ENCODE data around the gene RGS17.

The RGS17 gene

GRCh38 chr6:153056308-153056707 is 74.8 kb downstream of the RGS17 start:
- ChIA-PET POLR2A (no interaction called here), CTCF (no interaction called here)
- TF ChIP-seq ZNF184 (tag by site-specific recombination; IDR thresholded peaks at IDR 0.05) = no peak
- no peak for TF ChIP-seq ZNF132 (tag by site-specific recombination; IDR thresholded peaks at IDR 0.05; ENCODE audit: borderline replicate concordance)
- TF ChIP-seq ZNF704 (tag by site-specific recombination; IDR thresholded peaks at IDR 0.05) = no peak
- no peak for TF ChIP-seq PRDM1 (tag by site-specific recombination; IDR thresholded peaks at IDR 0.05)
- TF ChIP-seq ZNF266 (tag by site-specific recombination; IDR thresholded peaks at IDR 0.05; ENCODE audit: low read depth) = no peak
- TF ChIP-seq ZNF600 (tag by site-specific recombination; IDR thresholded peaks at IDR 0.05) = no peak
- no peak for TF ChIP-seq ZNF302 (tag by site-specific recombination; IDR thresholded peaks at IDR 0.05; ENCODE audit: low read depth)
- no peak overlapping the region for H3K4me3 ChIP-seq (ENCODE audit: low read depth, low read length)
- H3K27ac ChIP-seq (ENCODE audit: extremely low read depth, low read depth, low read length) = no peak overlapping the region
- no peaks in the 10 kb centered on the region for H3K4me1 ChIP-seq (ENCODE audit: control insufficient read depth, insufficient read depth, low read length)
- H3K9me3 ChIP-seq (ENCODE audit: control insufficient read depth, insufficient read depth, low read depth, low read length) = no peaks in the 10 kb centered on the region
- H3K36me3 ChIP-seq (ENCODE audit: control insufficient read depth in 2 of 2, insufficient read depth in 1 of 2, low read length in 2 of 2) = no peaks in the 10 kb centered on the region

- H3K27ac ChIP-seq (ENCODE audit: extremely low read depth, low read depth, low read length) = no peak overlapping the region
- no peaks in the 10 kb centered on the region for H3K36me3 ChIP-seq (ENCODE audit: control insufficient read depth in 2 of 2, insufficient read depth in 1 of 2, low read length in 2 of 2)
- H3K4me1 ChIP-seq (ENCODE audit: control insufficient read depth, insufficient read depth, low read length) = no peaks in the 10 kb centered on the region
- no peak overlapping the region for H3K4me3 ChIP-seq (ENCODE audit: low read depth, low read length)
- POLR2A ChIA-PET = no interaction called here
- CTCF ChIA-PET = interaction anchor here (1.5 kb wide), 1 partner anchor 18 kb away, joined by 7 read pairs; no protein-coding TSS in a partner anchor
- TF ChIP-seq PRDM10 (tag by site-specific recombination; IDR thresholded peaks at IDR 0.05) (no peak), ZNF280D (tag by site-specific recombination; IDR thresholded peaks at IDR 0.05) (no peak), GLI2 (tag by site-specific recombination; IDR thresholded peaks at IDR 0.05; ENCODE audit: borderline replicate concordance, low read depth) (no peak), ZNF707 (tag by site-specific recombination; IDR thresholded peaks at IDR 0.05) (no peak), ZNF776 (tag by site-specific recombination; IDR thresholded peaks at IDR 0.05; ENCODE audit: borderline replicate concordance) (no peak), GLI4 (tag by site-specific recombination; IDR thresholded peaks at IDR 0.05) (no peak), PBX3 (CRISPR knock-in tag; IDR thresholded peaks at IDR 0.05) (no peak), RBAK (tag by site-specific recombination; IDR thresholded peaks at IDR 0.05) (no peak), ZNF433 (tag by site-specific recombination; IDR thresholded peaks at IDR 0.05; ENCODE audit: low read depth) (no peak), ZBTB44 (tag by site-specific recombination; IDR thresholded peaks at IDR 0.05) (no peak), ZNF132 (tag by site-specific recombination; IDR thresholded peaks at IDR 0.05; ENCODE audit: borderline replicate concordance) (no peak), KLF7 (tag by site-specific recombination; IDR thresholded peaks at IDR 0.05; ENCODE audit: borderline replicate concordance) (no peak), MYNN (tag by site-specific recombination; IDR thresholded peaks at IDR 0.05; ENCODE audit: borderline replicate concordance) (no peak), ZBTB20 (tag by site-specific recombination; IDR thresholded peaks at IDR 0.05) (no peak), BCL11B (tag by site-specific recombination; IDR thresholded peaks at IDR 0.05; ENCODE audit: low read depth) (no peak), ZNF239 (tag by site-specific recombination; IDR thresholded peaks at IDR 0.05) (no peak)
- no peaks in the 10 kb centered on the region for H3K9me3 ChIP-seq (ENCODE audit: control insufficient read depth, insufficient read depth, low read depth, low read length)
These were observed 79.3 kb downstream of the RGS17 start for GRCh38 chr6:153051801-153052200.
